K562 (cell line): ENCODE results near the gene TNNT1. TPM values are rescaled to one million over a fixed set of nuclear protein-coding genes. Genes with fewer than 3 reads are reported as not detected.
A peak's percentile ranks its signal among the peaks of the same experiment; 100 is the strongest.

Experiments used
- ATAC-seq: fragments of 200-7000 bp; cut with Tn5 transposase; 3 replicates; pipeline ENCODE4 v1.9.1; 2020; ENCODE audit warnings: moderate library complexity
- BruUV-seq: library from RNA; stranded (reverse); fragments of 400-500 nt; replicated peaks from 2 replicates; lab custom pipeline; 2021; lab: Mats Ljungman, UMichigan
- CTCF ChIA-PET: fragments of 300-600 bp; formaldehyde crosslinking; extraction: SDS; loops from one replicate; lab custom pipeline; 2021; ENCODE audit warnings: low intra/inter-chr PET ratio; lab: Yijun Ruan, JAX
- POLR2A ChIA-PET: fragments of 300-600, 350-650 bp; sonication (Branson Sonifier 250); formaldehyde crosslinking; extraction: SDS; loops from one replicate; lab custom pipeline; 2021; ENCODE audit warnings: antibody characterized with exemption, inconsistent platforms; lab: Yijun Ruan, JAX
- DNase-seq, 4 experiments: peaks; one replicate each; pipeline versions ENCODE4 v3.0.0 to v3.0.0-alpha.2; 2011 to 2018; ENCODE audit warnings: low spot score in 3 of 4, mixed read lengths in 3 of 4; ENCODE audit errors: extremely low read depth in 1 of 4
- FAIRE-seq: peaks from 2 replicates; lab custom pipeline; 2011; peaks lifted over from hg19 to GRCh38; lab: Jason Lieb, UNC
- H2AFZ ChIP-seq: 2 replicates; pipeline ENCODE4 v1.6.0; 2011; ENCODE audit warnings: low read depth, low read length, control low read depth, inconsistent platforms
- H3K27ac ChIP-seq: fragments of 200-600 bp; 3 replicates; pipeline ENCODE4 v1.8.0; 2011; ENCODE audit warnings: low read depth, mild to moderate bottlenecking, control low read depth, inconsistent platforms, low read length, moderate library complexity, mixed read lengths; ENCODE audit errors: extremely low read depth
- H3K27me3 ChIP-seq, 2 experiments: fragments of 300-600 bp in 1 of 2; 2 replicates in 1 of 2; 3 replicates in 1 of 2; pipeline versions ENCODE4 v1.6.0 to v1.8.0; 2011; ENCODE audit warnings: inconsistent platforms in 2 of 2, low read length in 2 of 2, mild to moderate bottlenecking in 1 of 2, mixed read lengths in 1 of 2, moderate library complexity in 1 of 2; ENCODE audit not compliant: control insufficient read depth in 2 of 2, insufficient read depth in 2 of 2
- H3K36me3 ChIP-seq: fragments of 300-600 bp; 3 replicates; pipeline ENCODE4 v1.8.0; 2011; ENCODE audit warnings: mild to moderate bottlenecking, low read length, inconsistent platforms; ENCODE audit not compliant: control insufficient read depth, insufficient read depth
- H3K4me1 ChIP-seq, 2 experiments: fragments of 200-600 bp in 1 of 2; replicated peaks in 1 of 2; 2 replicates in 1 of 2; 3 replicates in 1 of 2; pipeline versions ENCODE4 v1.5.1 to v1.8.0; 2011; ENCODE audit warnings: inconsistent platforms in 2 of 2, low read length in 2 of 2, mild to moderate bottlenecking in 1 of 2, mixed read lengths in 1 of 2, moderate library complexity in 1 of 2; ENCODE audit not compliant: control insufficient read depth in 2 of 2, insufficient read depth in 2 of 2
- H3K4me2 ChIP-seq: 2 replicates; pipeline ENCODE4 v1.6.1; 2011; ENCODE audit warnings: low read length, control low read depth, inconsistent platforms, mixed read lengths; ENCODE audit not compliant: insufficient read depth
- H3K4me3 ChIP-seq: fragments of 200-600 bp; sonication (generic), shearing (Covaris generic); 2 replicates; pipeline ENCODE4 v1.5.1; 2016; ENCODE audit warnings: control low read depth, inconsistent platforms
- H3K79me2 ChIP-seq: fragments of 200-600 bp; 3 replicates; pipeline ENCODE4 v1.8.0; 2011; ENCODE audit warnings: low read length, inconsistent platforms; ENCODE audit not compliant: control insufficient read depth, insufficient read depth
- H3K9ac ChIP-seq, 2 experiments: 2 replicates each; pipeline versions ENCODE4 v1.6.0 to v1.6.1; 2011; ENCODE audit warnings: low read depth in 2 of 2, low read length in 2 of 2, control low read depth in 1 of 2, inconsistent platforms in 1 of 2, mild to moderate bottlenecking in 1 of 2, mixed read lengths in 1 of 2; ENCODE audit not compliant: insufficient read depth in 1 of 2
- H3K9me1 ChIP-seq: one replicate; pipeline ENCODE4 v1.6.0; 2011; ENCODE audit warnings: inconsistent platforms, mild to moderate bottlenecking, low read length, moderate library complexity; ENCODE audit not compliant: control insufficient read depth, insufficient read depth
- H3K9me3 ChIP-seq: replicated peaks from 2 replicates; pipeline ENCODE4 v1.5.1; 2011; ENCODE audit warnings: low read depth, low read length, inconsistent platforms; ENCODE audit not compliant: control insufficient read depth, insufficient read depth
- H4K20me1 ChIP-seq: replicated peaks from 2 replicates; pipeline ENCODE4 v1.6.1; 2011; ENCODE audit warnings: low read length, inconsistent platforms, mixed read lengths; ENCODE audit not compliant: control insufficient read depth, insufficient read depth
- GTF2F1 ChIP-seq: IDR thresholded peaks from 2 replicates; pipeline ENCODE4 v1.6.1; 2011; ENCODE audit warnings: low read depth, low read length, improper control_type of control experiment
- MBD2 ChIP-seq: sonication (generic); IDR thresholded peaks from 2 replicates; pipeline ENCODE4 v1.6.1; 2016; ENCODE audit warnings: low read depth, borderline replicate concordance
- POLR2G ChIP-seq: fragments of 200-400 bp; formaldehyde crosslinking; IDR thresholded peaks from 2 replicates; pipeline ENCODE4 v1.6.1; 2017; ENCODE audit warnings: low read depth, mild to moderate bottlenecking, antibody characterized with exemption, low read length, moderate library complexity
- WGBS: fragments of 100-300 bp; shearing (Covaris generic); methylation state at CpG from one replicate; pipeline ENCODE4 v1.1.6; 2016; ENCODE audit warnings: low coverage, mixed read lengths; ENCODE audit not compliant: insufficient coverage; ENCODE audit errors: missing lambda C conversion rate; 5-methylcytosine and 5-hydroxymethylcytosine counted together
- in situ Hi-C: fragments of 300-500 bp; cut with MboI; formaldehyde crosslinking; loops from 4 replicates; pipeline ENCODE4 v1.15.0; 2018; ENCODE audit warnings: inconsistent platforms, mixed read lengths
- intact Hi-C: fragments of 100-400 bp; cut with micrococcal nuclease; formaldehyde crosslinking; loops from 2 replicates; pipeline ENCODE4 v1.14.2; 2022
- polyA plus RNA-seq, 8 experiments: library from polyadenylated mRNA; depleted of rRNA in 4 of 8; stranded (reverse) in 5 of 8; unstranded in 3 of 8; fragments of >200 nt; fragmentation: Nextera tagmentation in 2 of 8; fragmentation: Illumina TruSeq in 1 of 8; extraction: Ambion mirVana in 2 of 8; extraction: Trizol in 1 of 8; gene quantifications; 2 replicates each; pipeline versions ENCODE4 v1.2.1 to v1.2.3, GENCODE V29; 2011 to 2014; ENCODE audit warnings: inconsistent platforms in 1 of 8, missing spikeins in 1 of 8
- total RNA-seq, 7 experiments: library from RNA; depleted of rRNA in 6 of 7; stranded (reverse); fragments of >200 nt in 6 of 7; fragmentation: Illumina TruSeq in 2 of 7; extraction: Trizol in 2 of 7; gene quantifications; 2 replicates each; pipeline versions ENCODE4 v1.2.1 to v1.2.3, GENCODE V29; 2011 to 2021; ENCODE audit warnings: low replicate concordance in 1 of 7
- TF ChIP-seq, protein P1 (sequence below): fragments of 450-650 bp; formaldehyde crosslinking; IDR thresholded peaks from 2 replicates; pipeline ENCODE4 v1.4.0; 2020; ENCODE audit warnings: mild to moderate bottlenecking, moderate library complexity

TNNT1 gene
- total and polyA plus RNA-seq, 9 of the 15 experiments (the other 6 are each of a cell fraction or from before 2014, with no cell fraction given) = 31.8 to 390 (median 227) TPM

DNA sequence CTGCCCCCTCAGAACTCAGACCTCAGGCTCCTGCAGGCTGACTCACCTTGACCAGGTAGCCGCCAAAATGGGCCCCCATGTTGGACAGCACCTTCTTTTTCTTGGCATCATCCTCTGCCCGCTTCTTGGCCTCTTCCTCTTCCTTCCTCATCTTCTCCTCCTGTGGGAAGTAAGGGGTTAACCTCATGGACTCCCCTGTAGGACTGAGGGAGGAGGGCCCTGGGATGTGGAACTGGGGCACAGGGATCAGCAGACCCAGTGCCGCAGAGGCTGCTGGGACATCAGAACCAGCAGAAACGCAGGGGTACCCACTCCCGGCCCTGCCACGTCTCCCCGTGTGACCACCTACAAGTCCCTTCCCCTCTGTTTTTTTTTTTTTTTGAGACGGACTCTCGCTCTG, 11.1 kb downstream of the TNNT1 start:
- POLR2A ChIA-PET = no interaction called here

DNA sequence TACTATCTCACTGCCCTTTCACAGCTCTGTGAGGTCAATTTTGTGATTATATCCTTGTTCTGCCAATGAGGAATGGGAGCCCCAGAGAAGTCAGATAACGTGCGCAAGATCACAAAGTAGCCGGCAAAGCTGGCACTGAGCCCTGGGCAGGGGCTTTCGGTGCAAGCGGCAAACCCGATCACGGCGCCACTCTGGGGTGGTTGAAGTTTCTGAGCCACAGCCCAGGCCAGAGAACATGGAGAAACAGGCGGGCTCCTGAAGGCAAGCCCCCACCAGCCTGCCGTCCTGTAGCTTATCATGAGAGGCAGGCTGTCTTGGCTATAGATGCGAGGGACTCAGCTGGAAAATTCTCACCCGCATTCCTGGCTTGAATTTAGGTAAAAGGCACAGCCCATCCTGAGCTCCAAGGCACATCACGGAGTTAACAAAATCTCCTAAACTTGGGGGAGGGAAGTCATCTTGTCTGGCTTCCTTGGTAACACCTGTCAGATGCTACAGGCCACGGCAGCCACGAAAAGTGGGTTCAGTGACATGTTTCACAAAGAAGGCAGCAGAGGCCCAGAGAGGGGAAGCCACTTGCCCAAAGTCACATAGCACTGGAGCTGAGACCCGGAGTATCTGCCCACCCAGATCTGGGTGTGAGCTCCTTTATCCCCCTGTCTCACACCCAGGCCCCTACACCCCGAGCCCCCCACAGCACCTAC, 12.5 kb downstream of the TNNT1 start:
- intact Hi-C loops = no loop called here
- no peak for FAIRE-seq
- Histone ChIP-seq H3K27ac (no peak overlapping the region), H3K4me1 (peaks cover 0 to 24% of the 10 kb centered on the region in 2 experiments; a peak in 2 of 5 replicates), H3K9me3 (no peaks in the 10 kb centered on the region), H3K9ac (peak overlapping the region in 1 of 2 experiments; percentile 60; a peak in 1 of 4 replicates), H3K79me2 (no peaks in the 10 kb centered on the region), H3K4me2 (no peak overlapping the region), H2AFZ (no peak overlapping the region), H3K9me1 (no peaks in the 10 kb centered on the region), H3K27me3 (no peaks in the 10 kb centered on the region), H3K4me3 (no peak overlapping the region), H3K36me3 (peaks cover 61% of the 10 kb centered on the region), H4K20me1 (no peaks in the 10 kb centered on the region)
- WGBS = 88% methylated on average over 16 of the region's 17 CpGs
- TF ChIP-seq, protein P1, sequence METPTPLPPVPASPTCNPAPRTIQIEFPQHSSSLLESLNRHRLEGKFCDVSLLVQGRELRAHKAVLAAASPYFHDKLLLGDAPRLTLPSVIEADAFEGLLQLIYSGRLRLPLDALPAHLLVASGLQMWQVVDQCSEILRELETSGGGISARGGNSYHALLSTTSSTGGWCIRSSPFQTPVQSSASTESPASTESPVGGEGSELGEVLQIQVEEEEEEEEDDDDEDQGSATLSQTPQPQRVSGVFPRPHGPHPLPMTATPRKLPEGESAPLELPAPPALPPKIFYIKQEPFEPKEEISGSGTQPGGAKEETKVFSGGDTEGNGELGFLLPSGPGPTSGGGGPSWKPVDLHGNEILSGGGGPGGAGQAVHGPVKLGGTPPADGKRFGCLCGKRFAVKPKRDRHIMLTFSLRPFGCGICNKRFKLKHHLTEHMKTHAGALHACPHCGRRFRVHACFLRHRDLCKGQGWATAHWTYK (CRISPR knock-in tag) = peak; percentile 80; the same call in 1 of the 2 replicates
- no peak for TF ChIP-seq MBD2
- no peak for DNase-seq
- no peak for ATAC-seq
- BruUV-seq = no TSS peak
- in situ Hi-C loops = loop anchor here (25.0 kb wide), 1 partner anchor 501 kb away; the partner anchor contains the start of genes CCDC106, ZNF580 and ZNF581
- POLR2A ChIA-PET = interaction anchor here (1.0 to 1.6 kb wide), 2 partner anchors 10 to 23 kb away, joined by 3 to 4 read pairs; no protein-coding TSS in a partner anchor
- CTCF ChIA-PET = interaction anchor here (0.5 kb wide), 1 partner anchor 165 kb away, joined by 3 read pairs; no protein-coding TSS in a partner anchor

More for the DNA sequence above, 11.1 kb downstream of the TNNT1 start:
- BruUV-seq = no TSS peak
- Histone ChIP-seq H3K9me1 (no peaks in the 10 kb centered on the region), H3K36me3 (peaks cover 57% of the 10 kb centered on the region), H3K4me1 (peaks cover 0 to 32% of the 10 kb centered on the region in 2 experiments; a peak in 2 of 5 replicates), H2AFZ (no peak overlapping the region), H3K27me3 (no peaks in the 10 kb centered on the region), H3K79me2 (no peaks in the 10 kb centered on the region), H3K4me2 (no peak overlapping the region), H3K9me3 (no peaks in the 10 kb centered on the region), H3K4me3 (no peak overlapping the region), H3K9ac (no peak overlapping the region), H3K27ac (no peak overlapping the region), H4K20me1 (no peaks in the 10 kb centered on the region)
- TF ChIP-seq GTF2F1 (no peak), POLR2G (peak; percentile 42; the same call in 1 of the 2 replicates)
- ATAC-seq (no peak), DNase-seq (peak in 1 of 4 experiments; percentile 5), FAIRE-seq (no peak)
- CTCF ChIA-PET = no interaction called here
- in situ Hi-C loops = loop anchor here (25.0 kb wide), 1 partner anchor 499 kb away; the partner anchor contains the start of genes CCDC106, ZNF580 and ZNF581
- intact Hi-C loops = no loop called here
- 89% methylated on average over 4 of the region's 9 CpGs for WGBS
